GM10248 (cell line): Measurements from ENCODE around the gene CAPN11.

Experiments used
- CTCF ChIA-PET: fragments of 300-600 bp; sonication (Branson Sonifier 250); formaldehyde crosslinking; extraction: SDS; loops from one replicate; lab custom pipeline; 2021; ENCODE audit warnings: antibody characterized with exemption; lab: Yijun Ruan, JAX
- POLR2A ChIA-PET: fragments of 350-650 bp; sonication (Branson Sonifier 250); formaldehyde crosslinking; extraction: SDS; loops from one replicate; lab custom pipeline; 2020; ENCODE audit warnings: antibody characterized with exemption; lab: Yijun Ruan, JAX
- DNase-seq: peaks from one replicate; pipeline ENCODE4 v3.0.0; 2012; ENCODE audit errors: extremely low spot score
- TF ChIP-seq, protein P1 (sequence below): IDR thresholded peaks from 2 replicates; pipeline ENCODE4 v1.5.1; 2012; ENCODE audit warnings: mild to moderate bottlenecking, low read depth; ENCODE audit errors: extremely low read depth, missing control alignments, control extremely low read depth

CAPN11 gene

DNA sequence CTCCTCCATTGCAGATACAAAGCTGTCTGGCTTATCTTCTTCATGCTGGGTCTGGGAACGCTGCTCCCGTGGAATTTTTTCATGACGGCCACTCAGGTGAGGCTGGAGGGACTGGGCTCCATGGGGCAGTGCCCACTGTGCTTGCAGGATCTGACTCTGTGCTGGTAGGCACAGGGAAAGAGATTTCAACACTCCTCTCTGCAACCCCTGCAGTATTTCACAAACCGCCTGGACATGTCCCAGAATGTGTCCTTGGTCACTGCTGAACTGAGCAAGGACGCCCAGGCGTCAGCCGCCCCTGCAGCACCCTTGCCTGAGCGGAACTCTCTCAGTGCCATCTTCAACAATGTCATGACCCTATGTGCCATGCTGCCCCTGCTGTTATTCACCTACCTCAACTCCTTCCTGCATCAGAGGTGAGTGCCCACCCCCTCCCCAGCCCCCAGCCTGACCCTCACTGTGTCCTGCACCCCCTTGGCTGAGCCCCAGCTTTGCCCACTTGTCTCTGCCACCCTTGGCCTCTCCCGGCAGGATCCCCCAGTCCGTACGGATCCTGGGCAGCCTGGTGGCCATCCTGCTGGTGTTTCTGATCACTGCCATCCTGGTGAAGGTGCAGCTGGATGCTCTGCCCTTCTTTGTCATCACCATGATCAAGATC is 70.9 kb downstream of the CAPN11 start:
- TF ChIP-seq, protein P1, sequence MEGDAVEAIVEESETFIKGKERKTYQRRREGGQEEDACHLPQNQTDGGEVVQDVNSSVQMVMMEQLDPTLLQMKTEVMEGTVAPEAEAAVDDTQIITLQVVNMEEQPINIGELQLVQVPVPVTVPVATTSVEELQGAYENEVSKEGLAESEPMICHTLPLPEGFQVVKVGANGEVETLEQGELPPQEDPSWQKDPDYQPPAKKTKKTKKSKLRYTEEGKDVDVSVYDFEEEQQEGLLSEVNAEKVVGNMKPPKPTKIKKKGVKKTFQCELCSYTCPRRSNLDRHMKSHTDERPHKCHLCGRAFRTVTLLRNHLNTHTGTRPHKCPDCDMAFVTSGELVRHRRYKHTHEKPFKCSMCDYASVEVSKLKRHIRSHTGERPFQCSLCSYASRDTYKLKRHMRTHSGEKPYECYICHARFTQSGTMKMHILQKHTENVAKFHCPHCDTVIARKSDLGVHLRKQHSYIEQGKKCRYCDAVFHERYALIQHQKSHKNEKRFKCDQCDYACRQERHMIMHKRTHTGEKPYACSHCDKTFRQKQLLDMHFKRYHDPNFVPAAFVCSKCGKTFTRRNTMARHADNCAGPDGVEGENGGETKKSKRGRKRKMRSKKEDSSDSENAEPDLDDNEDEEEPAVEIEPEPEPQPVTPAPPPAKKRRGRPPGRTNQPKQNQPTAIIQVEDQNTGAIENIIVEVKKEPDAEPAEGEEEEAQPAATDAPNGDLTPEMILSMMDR, result no peak
- ChIA-PET POLR2A (interaction anchor here (1.3 kb wide), 1 partner anchor 16 kb away, joined by 5 read pairs; no protein-coding TSS in a partner anchor), CTCF (interaction anchor here (0.8 to 2.5 kb wide), 5 partner anchors 8 to 505 kb away, joined by 3 to 7 read pairs (median 4); no protein-coding TSS in a partner anchor)
- peak; percentile 4 for DNase-seq

DNA sequence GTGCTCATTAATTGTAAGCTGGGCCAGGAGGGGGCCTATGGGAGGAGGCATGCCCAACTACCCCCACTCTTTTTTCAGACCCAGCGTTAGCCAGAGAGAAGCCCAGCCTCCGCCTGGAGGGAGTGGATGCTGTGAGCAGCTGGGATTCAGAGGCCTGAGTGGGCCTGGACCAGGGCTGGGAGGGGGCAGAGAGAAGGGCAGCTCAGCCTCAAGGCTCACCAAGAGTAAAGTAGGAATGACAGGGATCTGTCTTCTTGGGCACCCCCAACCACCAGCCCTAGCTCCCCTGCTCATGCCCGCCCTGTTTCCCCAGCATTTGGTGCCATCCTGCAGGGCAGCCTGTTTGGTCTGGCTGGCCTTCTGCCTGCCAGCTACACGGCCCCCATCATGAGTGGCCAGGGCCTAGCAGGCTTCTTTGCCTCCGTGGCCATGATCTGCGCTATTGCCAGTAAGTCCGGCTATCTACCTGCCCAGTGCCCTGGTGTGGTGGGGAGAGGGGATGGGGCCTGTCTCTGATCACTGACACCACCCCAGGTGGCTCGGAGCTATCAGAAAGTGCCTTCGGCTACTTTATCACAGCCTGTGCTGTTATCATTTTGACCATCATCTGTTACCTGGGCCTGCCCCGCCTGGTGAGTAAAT is 71.5 kb downstream of the CAPN11 start:
- CTCF ChIA-PET, result interaction anchor here (0.8 to 6.2 kb wide), 5 partner anchors 9 to 506 kb away, joined by 3 to 56 read pairs (median 4); partner anchors contain the start of gene HSP90AB1
- DNase-seq, result peak; percentile 4
- TF ChIP-seq, protein P1, result no peak
- POLR2A ChIA-PET, result interaction anchor here (1.3 kb wide), 1 partner anchor 16 kb away, joined by 5 read pairs; no protein-coding TSS in a partner anchor

DNA sequence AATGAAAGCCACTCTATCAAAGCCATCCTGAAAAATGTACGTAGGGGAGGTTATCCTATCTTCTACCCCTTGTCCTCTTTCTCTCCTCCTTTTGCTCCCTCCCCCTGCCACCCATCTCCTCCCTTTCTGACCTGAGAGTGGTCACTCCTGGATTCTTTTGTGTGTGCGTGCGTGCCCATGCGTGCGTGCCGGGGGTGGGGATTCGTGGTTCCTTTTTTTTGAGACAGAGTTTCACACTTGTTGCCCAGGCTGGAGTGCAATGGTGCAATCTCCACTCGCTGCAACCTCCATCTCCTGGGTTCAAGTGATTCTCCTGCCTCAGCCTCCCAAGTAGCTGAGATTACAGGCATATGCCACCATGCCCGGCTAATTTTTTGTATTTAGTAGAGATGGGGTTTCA is 72.8 kb downstream of the CAPN11 start:
- ChIA-PET POLR2A (interaction anchor here (0.8 kb wide), 1 partner anchor 25 kb away, joined by 3 read pairs; no protein-coding TSS in a partner anchor), CTCF (interaction anchor here (1.1 to 6.2 kb wide), 2 partner anchors 13 to 44 kb away, joined by 3 to 56 read pairs; partner anchors contain the start of gene HSP90AB1)
- peak; percentile 2 for DNase-seq

DNA sequence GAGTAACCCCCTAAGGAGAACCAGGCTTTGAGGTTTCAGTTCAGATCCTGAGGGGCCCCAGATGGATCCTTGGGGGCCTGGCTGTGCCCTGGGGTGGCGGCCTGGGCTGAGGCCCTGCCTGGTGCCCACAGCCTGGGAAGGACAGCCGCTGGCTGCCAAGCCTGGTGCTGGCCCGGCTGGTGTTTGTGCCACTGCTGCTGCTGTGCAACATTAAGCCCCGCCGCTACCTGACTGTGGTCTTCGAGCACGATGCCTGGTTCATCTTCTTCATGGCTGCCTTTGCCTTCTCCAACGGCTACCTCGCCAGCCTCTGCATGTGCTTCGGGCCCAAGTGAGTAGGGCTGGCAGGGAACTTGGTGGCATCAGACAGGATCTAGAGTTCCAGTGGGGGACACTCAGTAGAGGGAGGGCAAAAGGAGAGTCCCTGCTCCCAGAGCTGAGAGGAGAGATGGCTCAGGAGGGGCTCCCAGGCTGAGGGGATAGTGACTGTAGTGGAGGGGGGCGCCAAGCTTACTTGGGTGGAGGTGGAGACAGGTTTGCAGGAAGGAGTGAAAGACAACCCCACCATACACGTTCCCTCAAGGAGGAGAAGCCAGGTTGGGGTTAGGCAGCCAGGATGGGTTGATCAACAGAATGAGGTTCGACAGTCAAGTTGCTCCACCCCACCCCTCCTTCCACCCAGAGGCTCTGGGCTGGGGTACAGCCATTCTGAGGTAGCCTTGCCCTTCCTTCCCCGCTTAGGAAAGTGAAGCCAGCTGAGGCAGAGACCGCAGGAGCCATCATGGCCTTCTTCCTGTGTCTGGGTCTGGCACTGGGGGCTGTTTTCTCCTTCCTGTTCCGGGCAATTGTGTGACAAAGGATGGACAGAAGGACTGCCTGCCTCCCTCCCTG is 74.3 kb downstream of the CAPN11 start:
- CTCF ChIA-PET, result interaction anchor here (1.0 to 6.2 kb wide), 10 partner anchors 9 to 136 kb away, joined by 3 to 116 read pairs (median 6); partner anchors contain the start of genes HSP90AB1 and SLC29A1
- no peak for DNase-seq
- TF ChIP-seq, protein P1, result no peak
- POLR2A ChIA-PET, result no interaction called here

DNA sequence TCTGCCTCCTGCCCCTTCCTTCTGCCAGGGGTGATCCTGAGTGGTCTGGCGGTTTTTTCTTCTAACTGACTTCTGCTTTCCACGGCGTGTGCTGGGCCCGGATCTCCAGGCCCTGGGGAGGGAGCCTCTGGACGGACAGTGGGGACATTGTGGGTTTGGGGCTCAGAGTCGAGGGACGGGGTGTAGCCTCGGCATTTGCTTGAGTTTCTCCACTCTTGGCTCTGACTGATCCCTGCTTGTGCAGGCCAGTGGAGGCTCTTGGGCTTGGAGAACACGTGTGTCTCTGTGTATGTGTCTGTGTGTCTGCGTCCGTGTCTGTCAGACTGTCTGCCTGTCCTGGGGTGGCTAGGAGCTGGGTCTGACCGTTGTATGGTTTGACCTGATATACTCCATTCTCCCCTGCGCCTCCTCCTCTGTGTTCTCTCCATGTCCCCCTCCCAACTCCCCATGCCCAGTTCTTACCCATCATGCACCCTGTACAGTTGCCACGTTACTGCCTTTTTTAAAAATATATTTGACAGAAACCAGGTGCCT is 75.0 kb downstream of the CAPN11 start:
- TF ChIP-seq, protein P1, result no peak
- ChIA-PET CTCF (interaction anchor here (0.9 to 6.2 kb wide), 21 partner anchors 10 to 155 kb away, joined by 3 to 116 read pairs (median 4); partner anchors contain the start of genes HSP90AB1, MYMX, SLC29A1 and SLC35B2), POLR2A (interaction anchor here (0.6 kb wide), 1 partner anchor 12 kb away, joined by 3 read pairs; no protein-coding TSS in a partner anchor)
- DNase-seq, result no peak
